Motor neuron (in vitro differentiated cells): Measurements from ENCODE around the gene RAP1GAP2. TPM values are rescaled to one million over a fixed set of nuclear protein-coding genes. Genes with fewer than 3 reads are reported as not detected.

Source experiments
- ATAC-seq, 8 experiments: fragments of 200-7000 bp; cut with Tn5 transposase; replicated peaks in 6 of 8; 2 replicates each; pipeline ENCODE4 v1.8.0; 2021; ENCODE audit warnings: mild to moderate bottlenecking in 8 of 8, moderate library complexity in 8 of 8
- H3K27ac ChIP-seq, 2 donors: fragments of 250-450 bp; sonication (Bioruptor Pico); 2 replicates each; pipeline ENCODE4 v1.9.0; 2021; ENCODE audit warnings: antibody characterized with exemption in 2 of 2, mild to moderate bottlenecking in 2 of 2, moderate library complexity in 1 of 2
- H3K4me1 ChIP-seq, 2 donors: fragments of 250-450 bp; sonication (Bioruptor Pico); replicated peaks in 1 of 2; 2 replicates each; pipeline ENCODE4 v1.6.1; 2021; ENCODE audit warnings: antibody characterized with exemption in 2 of 2, mild to moderate bottlenecking in 2 of 2, moderate library complexity in 1 of 2
- H3K4me3 ChIP-seq, 5 donors: fragments of 250-450 bp; sonication (Bioruptor Pico); 2 replicates each; pipeline ENCODE4 v1.9.0; 2021; ENCODE audit warnings: antibody characterized with exemption in 5 of 5, mild to moderate bottlenecking in 5 of 5, moderate library complexity in 4 of 5
- WGBS, 10 experiments: fragments of 450-650 bp; shearing (Covaris generic); methylation state at CpG; one replicate each; pipeline ENCODE4 v1.0.0; 2022; 5-methylcytosine and 5-hydroxymethylcytosine counted together
- in situ Hi-C, 9 experiments: fragments of 400-800 bp; cut with MboI; loops; one replicate each; pipeline ENCODE4 v1.15.0; 2021; ENCODE audit warnings: low sequenced_read_pairs in 9 of 9, low pct_unique_long_range_greater_than_20kb in 2 of 9; ENCODE audit not compliant: unreplicated experiment in 9 of 9
- total RNA-seq, 8 experiments: library from RNA; unstranded; fragments of 300-600 nt; gene quantifications; 2 replicates each; pipeline versions ENCODE4 v1.2.3 to v1.2.4, GENCODE V29; 2022

RAP1GAP2 gene
- total RNA-seq, 8 experiments from 2014 or later, result 0.76 to 16.7 (median 4.3) TPM

DNA sequence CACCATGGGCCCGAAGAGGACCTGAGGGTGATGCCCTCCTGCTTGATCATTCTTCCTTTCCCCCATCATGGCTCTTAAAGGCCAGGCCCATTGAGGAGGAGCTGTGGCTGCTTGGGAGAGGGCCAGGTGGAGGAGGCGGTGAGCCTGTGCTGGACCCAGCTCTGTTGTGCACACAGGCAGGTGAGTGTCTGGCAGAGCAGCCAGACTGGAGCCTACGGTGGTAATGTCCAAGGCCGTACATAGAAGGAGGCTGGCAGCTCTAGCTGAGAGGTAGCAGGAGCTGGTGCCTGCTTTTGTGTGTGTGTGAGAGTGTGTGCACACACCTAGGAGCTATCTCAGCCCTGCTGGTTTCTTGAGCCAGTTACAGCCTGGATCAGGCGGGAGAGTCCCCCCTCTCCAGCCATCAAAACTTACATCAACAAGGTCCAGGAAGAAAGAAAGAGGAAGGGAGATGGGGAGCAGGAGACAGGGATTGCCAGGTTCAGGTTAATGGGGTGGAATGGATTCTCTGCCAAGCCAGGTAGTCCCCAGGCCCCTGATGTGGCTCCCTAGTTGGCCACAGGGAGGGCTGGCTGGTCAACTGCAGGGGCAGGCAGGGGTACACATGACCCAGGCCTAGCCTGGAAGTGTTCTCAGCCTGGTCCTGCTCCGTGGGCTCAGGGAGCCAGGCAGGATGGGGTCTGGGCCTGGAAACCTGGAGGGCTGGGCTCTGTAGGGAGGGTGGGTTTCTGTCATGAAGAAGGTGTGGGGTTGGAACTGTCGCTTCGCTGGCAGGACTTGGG, 107.1 kb downstream of the RAP1GAP2 start:
- ATAC-seq, result no peak
- in situ Hi-C loops, result no loop called here
- H3K4me1 ChIP-seq, result peaks cover 3 to 11% of the 10 kb centered on the region in 2 donors

DNA sequence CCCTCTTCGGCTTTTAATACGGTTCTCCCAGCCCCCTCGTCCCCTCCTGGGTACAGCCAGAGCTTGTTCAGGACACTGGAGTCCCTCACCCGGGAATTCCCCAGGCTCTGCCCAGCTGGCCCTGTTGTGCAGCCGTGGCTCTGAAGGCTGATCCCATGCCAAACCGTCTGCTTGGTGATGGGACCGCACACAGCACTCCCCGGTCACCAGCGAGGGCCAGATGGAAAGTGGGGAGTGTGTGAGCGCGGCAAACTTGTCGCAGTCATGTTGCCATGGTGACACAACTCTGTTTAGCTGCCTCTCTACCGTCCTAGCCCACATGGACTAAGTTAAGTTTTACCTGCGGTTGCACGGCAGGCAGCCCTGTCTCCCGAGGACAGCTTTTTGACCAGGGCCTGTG, 107.9 kb downstream of the RAP1GAP2 start:
- Histone ChIP-seq H3K27ac (no peak overlapping the region), H3K4me3 (no peak overlapping the region), H3K4me1 (peaks cover 5 to 12% of the 10 kb centered on the region in 2 donors)
- WGBS, 10 experiments, result 0 to 29% (median 20%) methylated on average over 1 to 7 of the region's 16 CpGs; no CpG with 5 or more reads in 5 of the 10 experiments
- in situ Hi-C loops, result no loop called here
- peak; percentile 40 to 76 (median 68) for ATAC-seq

More for the DNA sequence above, 107.1 kb downstream of the RAP1GAP2 start:
- Histone ChIP-seq H3K4me3 (no peak overlapping the region), H3K27ac (no peak overlapping the region)
- 58 to 100% (median 83%) methylated on average over 1 to 3 of the region's 8 CpGs; no CpG with 5 or more reads in 5 of the 10 experiments for WGBS, 10 experiments

DNA sequence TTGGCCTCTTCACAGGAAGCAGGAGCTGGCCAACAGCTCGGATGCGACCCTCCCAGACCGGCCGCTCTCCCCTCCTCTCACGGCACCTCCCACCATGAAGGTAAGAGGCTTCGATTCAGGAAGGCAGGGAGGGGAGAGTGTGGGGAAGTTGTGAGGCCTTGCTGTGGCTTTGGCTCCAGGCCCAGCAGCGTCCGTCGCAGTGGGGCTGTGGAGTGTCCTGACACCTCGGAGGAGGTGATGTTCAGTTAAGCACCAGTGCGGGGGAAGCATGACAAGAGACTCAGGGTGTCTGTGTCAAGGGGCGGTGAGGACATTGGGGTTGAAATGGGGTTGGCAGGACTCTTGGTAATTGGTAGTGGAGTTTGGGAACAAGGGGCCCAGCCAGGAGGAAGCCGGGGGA, 109.0 kb downstream of the RAP1GAP2 start:
- 80 to 94% (median 83%) methylated on average over 1 to 11 of the region's 13 CpGs; no CpG with 5 or more reads in 5 of the 10 experiments for WGBS, 10 experiments
- Histone ChIP-seq H3K27ac (no peak overlapping the region), H3K4me1 (peaks cover 16 to 24% of the 10 kb centered on the region in 2 donors), H3K4me3 (no peak overlapping the region)
- no peak for ATAC-seq
- in situ Hi-C loops, result no loop called here

GRCh38 chr17:2905696-2906501, 109.7 kb downstream of the RAP1GAP2 start:
- Histone ChIP-seq H3K4me3 (no peak overlapping the region), H3K27ac (no peak overlapping the region), H3K4me1 (peaks cover 16 to 25% of the 10 kb centered on the region in 2 donors)
- WGBS, 10 experiments, result 93 to 100% (median 97%) methylated on average over 1 to 4 of the region's 15 CpGs; no CpG with 5 or more reads in 7 of the 10 experiments
- ATAC-seq, result peak in 5 of 8 experiments; percentile 72 to 90 (median 80)
- in situ Hi-C loops, result no loop called here

- 71 to 100% (median 94%) methylated on average over 1 to 6 of the region's 6 CpGs; no CpG with 5 or more reads in 1 of the 10 experiments for WGBS, 10 experiments
- Histone ChIP-seq H3K4me3 (no peak overlapping the region), H3K4me1 (peaks cover 16 to 25% of the 10 kb centered on the region in 2 donors), H3K27ac (no peak overlapping the region)
- ATAC-seq, result no peak
- in situ Hi-C loops, result no loop called here
Measured at GRCh38 chr17:2906901-2907300, 110.7 kb downstream of the RAP1GAP2 start.

GRCh38 chr17:2909175-2909845, 113.1 kb downstream of the RAP1GAP2 start:
- Histone ChIP-seq H3K4me1 (peaks cover 14 to 17% of the 10 kb centered on the region in 2 donors), H3K4me3 (no peak overlapping the region), H3K27ac (peak overlapping the region; percentile 44 to 54)
- ATAC-seq, result peak; percentile 17 to 97 (median 80)
- 0 to 69% (median 21%) methylated on average over 2 to 5 of the region's 13 CpGs; no CpG with 5 or more reads in 6 of the 10 experiments for WGBS, 10 experiments
- in situ Hi-C loops, result no loop called here

DNA sequence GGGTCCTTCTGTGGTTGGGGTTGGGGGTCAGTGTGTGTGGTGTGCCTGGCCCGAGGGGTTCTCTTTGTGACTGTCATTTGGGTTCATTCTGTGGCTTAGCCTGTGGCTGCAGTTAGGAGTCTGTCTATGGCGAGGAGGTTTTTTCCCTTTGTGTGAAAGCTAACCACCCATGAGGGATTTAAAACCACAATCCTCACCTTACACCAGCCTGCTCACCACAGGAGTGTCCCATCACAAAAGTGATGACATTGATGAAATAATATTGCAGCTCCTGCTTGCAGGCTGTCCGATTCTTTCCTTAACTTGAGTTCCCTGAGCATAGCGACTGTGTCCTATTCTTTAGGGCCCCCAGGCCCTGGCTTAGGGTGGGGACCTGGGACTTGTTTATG, 113.6 kb downstream of the RAP1GAP2 start:
- ATAC-seq, result peak in 1 of 8 experiments; percentile 3
- Histone ChIP-seq H3K27ac (peak overlapping the region; percentile 44 to 54), H3K4me3 (no peak overlapping the region), H3K4me1 (peaks cover 14% of the 10 kb centered on the region in 2 donors)
- WGBS, 10 experiments, result 70 to 100% (median 90%) methylated on average over 1 to 3 of the region's 4 CpGs; no CpG with 5 or more reads in 4 of the 10 experiments
- in situ Hi-C loops, result no loop called here

DNA sequence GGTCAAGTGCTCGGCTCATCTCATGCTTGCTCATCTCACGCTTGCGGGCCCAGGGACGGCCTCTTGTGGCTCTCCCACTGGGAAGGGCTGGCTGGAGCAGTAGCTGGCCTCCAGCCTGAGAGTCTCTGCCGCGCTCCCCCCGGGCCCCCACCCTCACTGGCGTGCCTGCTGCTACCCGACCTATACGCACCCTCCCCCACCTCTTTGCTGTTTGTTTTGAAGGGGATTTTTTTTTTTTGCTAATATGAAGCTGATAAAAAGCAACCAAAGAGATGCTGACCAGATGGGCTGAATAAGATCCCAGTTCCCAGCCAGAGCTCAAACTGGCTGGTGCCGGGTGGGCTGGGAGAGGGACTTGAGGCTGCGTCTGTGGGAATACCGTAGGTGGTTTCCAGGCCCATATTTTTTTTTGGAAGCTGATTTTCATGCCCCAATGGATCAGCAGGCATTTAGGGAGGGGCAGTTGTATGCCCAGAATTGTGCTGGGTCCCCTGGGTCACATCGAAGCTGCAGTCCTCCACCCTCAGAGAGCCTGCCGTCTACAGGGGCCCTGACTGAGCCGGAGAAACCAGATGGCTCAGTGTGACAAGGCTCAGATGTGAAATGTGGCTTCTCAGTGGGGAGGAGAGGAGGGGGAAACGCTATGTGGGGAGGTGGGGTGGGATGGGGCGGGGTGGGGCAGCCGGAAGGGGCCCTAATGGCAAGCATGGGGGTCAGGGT, 115.0 kb downstream of the RAP1GAP2 start:
- 48 to 80% (median 60%) methylated on average over 1 to 7 of the region's 19 CpGs; no CpG with 5 or more reads in 5 of the 10 experiments for WGBS, 10 experiments
- peaks cover 14 to 15% of the 10 kb centered on the region in 2 donors for H3K4me1 ChIP-seq
- no peak for ATAC-seq
- no peak overlapping the region for H3K4me3 ChIP-seq
- no peak overlapping the region for H3K27ac ChIP-seq
- in situ Hi-C loops, result no loop called here

DNA sequence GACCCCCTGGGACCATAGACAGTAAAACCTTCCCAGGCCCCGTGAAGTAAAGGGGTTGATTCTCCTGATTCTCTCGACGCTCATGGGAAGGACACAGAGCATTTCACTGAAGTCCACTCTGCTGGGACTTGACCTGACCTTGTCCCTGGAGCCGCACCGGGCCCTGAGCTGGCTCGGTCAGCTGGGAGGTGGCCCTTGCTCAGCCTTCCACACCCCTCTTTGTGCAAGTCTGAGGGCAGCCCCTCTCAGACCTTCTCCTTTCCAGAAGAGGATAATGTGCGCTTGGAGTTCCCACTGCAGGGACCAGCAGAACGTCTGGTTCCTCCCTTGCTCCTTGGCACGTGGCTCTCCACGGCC, 115.5 kb downstream of the RAP1GAP2 start:
- 55 to 80% (median 72%) methylated on average over 1 to 5 of the region's 10 CpGs; no CpG with 5 or more reads in 6 of the 10 experiments for WGBS, 10 experiments
- in situ Hi-C loops, result no loop called here
- H3K4me3 ChIP-seq, result no peak overlapping the region
- no peak for ATAC-seq
- no peak overlapping the region for H3K27ac ChIP-seq
- H3K4me1 ChIP-seq, result peaks cover 15 to 21% of the 10 kb centered on the region in 2 donors

- no peak for ATAC-seq
- Histone ChIP-seq H3K4me1 (peaks cover 17 to 26% of the 10 kb centered on the region in 2 donors), H3K4me3 (no peak overlapping the region), H3K27ac (no peak overlapping the region)
- in situ Hi-C loops, result no loop called here
Measured at GRCh38 chr17:2912754-2913153, 116.5 kb downstream of the RAP1GAP2 start.

DNA sequence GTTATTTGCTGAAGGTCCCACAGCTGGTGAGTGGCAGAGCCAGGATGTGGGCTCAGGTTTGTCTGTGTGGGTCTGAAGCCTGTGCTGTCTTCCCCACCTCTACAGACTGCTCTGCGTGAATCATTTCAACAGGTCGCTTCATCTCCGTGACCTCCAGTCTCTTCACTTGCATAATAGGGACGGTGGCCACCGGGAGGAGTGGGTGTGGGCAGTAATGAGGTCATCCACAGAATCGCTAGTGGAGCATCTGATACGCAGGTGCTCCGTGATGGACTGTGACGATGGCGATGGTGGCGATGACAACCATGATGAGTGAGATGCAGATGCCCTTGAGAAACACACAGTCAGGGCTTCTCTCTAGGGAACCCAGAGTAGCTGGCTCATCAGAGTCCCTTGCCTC, 120.2 kb downstream of the RAP1GAP2 start:
- peak in 5 of 8 experiments; percentile 70 to 94 (median 76) for ATAC-seq
- in situ Hi-C loops, result no loop called here
- 66 to 82% (median 79%) methylated on average over 1 to 8 of the region's 11 CpGs; no CpG with 5 or more reads in 6 of the 10 experiments for WGBS, 10 experiments
- Histone ChIP-seq H3K4me1 (peaks cover 3 to 13% of the 10 kb centered on the region in 2 donors), H3K4me3 (no peak overlapping the region), H3K27ac (peak overlapping the region in 1 of 2 donors; percentile 73)

- no peak overlapping the region for H3K27ac ChIP-seq
- in situ Hi-C loops, result no loop called here
- peaks cover 3 to 9% of the 10 kb centered on the region in 2 donors for H3K4me1 ChIP-seq
- H3K4me3 ChIP-seq, result no peak overlapping the region
- no peak for ATAC-seq
- 48 to 100% (median 83%) methylated on average over 1 to 15 of the region's 18 CpGs; no CpG with 5 or more reads in 3 of the 10 experiments for WGBS, 10 experiments
Measured at GRCh38 chr17:2921443-2921842, 125.2 kb downstream of the RAP1GAP2 start.
